Loucy (cell line): ENCODE data around the gene TCEANC.
"Not testable (repeated sequence)": the region's sequence is repeated elsewhere in the genome, so short reads cannot be mapped to it uniquely, and the experiment has no call there.

ENCODE experiments used
- H2AFZ ChIP-seq: fragments of 200-600 bp; sonication (generic); 2 replicates; pipeline ENCODE4 v1.6.0; 2016; ENCODE audit warnings: antibody characterized with exemption, mild to moderate bottlenecking, low read length, moderate library complexity
- H3F3A ChIP-seq: fragments of 200-600 bp; 2 replicates; pipeline ENCODE4 v1.6.0; 2016; ENCODE audit warnings: antibody characterized with exemption, low read depth, mild to moderate bottlenecking
- H3K27me3 ChIP-seq: fragments of 200-600 bp; sonication (generic); 2 replicates; pipeline ENCODE4 v1.6.1; 2014; ENCODE audit warnings: low read length, mild to moderate bottlenecking; ENCODE audit not compliant: insufficient read depth, poor library complexity, severe bottlenecking
- H3K36me3 ChIP-seq: fragments of 200-600 bp; sonication (generic); 2 replicates; pipeline ENCODE4 v1.6.1; 2016; ENCODE audit warnings: low read length; ENCODE audit not compliant: insufficient read depth
- H3K4me1 ChIP-seq: fragments of 200-600 bp; sonication (generic); 2 replicates; pipeline ENCODE4 v1.5.1; 2014; ENCODE audit warnings: low read length, mild to moderate bottlenecking; ENCODE audit not compliant: insufficient read depth, poor library complexity, severe bottlenecking
- H3K4me2 ChIP-seq: fragments of 200-600 bp; sonication (generic); 2 replicates; pipeline ENCODE4 v1.6.0; 2014; ENCODE audit warnings: antibody characterized with exemption, low read length, low read depth, mild to moderate bottlenecking; ENCODE audit not compliant: poor library complexity, severe bottlenecking
- H3K4me3 ChIP-seq: fragments of 200-600 bp; sonication (generic); 2 replicates; pipeline ENCODE4 v1.5.1; 2014; ENCODE audit warnings: low read length, mild to moderate bottlenecking, mixed read lengths; ENCODE audit not compliant: poor library complexity, severe bottlenecking
- H3K79me2 ChIP-seq: fragments of 200-600 bp; sonication (generic); 2 replicates; pipeline ENCODE4 v1.6.1; 2014; ENCODE audit warnings: low read length; ENCODE audit not compliant: insufficient read depth
- H3K9ac ChIP-seq: fragments of 200-600 bp; sonication (generic); 2 replicates; pipeline ENCODE4 v1.6.0; 2014; ENCODE audit warnings: mild to moderate bottlenecking, low read depth, low read length, moderate library complexity; ENCODE audit not compliant: poor library complexity, severe bottlenecking
- H3K9me2 ChIP-seq: fragments of 200-600 bp; sonication (generic); replicated peaks from 2 replicates; pipeline ENCODE4 v1.6.1; 2016; ENCODE audit warnings: low read depth, low read length, mixed read lengths
- H3K9me3 ChIP-seq: fragments of 200-600 bp; sonication (generic); 2 replicates; pipeline ENCODE4 v1.6.1; 2014; ENCODE audit warnings: mild to moderate bottlenecking, antibody characterized with exemption, low read length, low read depth; ENCODE audit not compliant: insufficient read depth
- H4K20me1 ChIP-seq: fragments of 200-600 bp; sonication (generic); 2 replicates; pipeline ENCODE4 v1.6.0; 2014; ENCODE audit warnings: antibody characterized with exemption, low read length, mild to moderate bottlenecking; ENCODE audit not compliant: insufficient read depth, poor library complexity, severe bottlenecking
- CTCF ChIP-seq: fragments of 200-600 bp; sonication (generic); conservative IDR thresholded peaks from 2 replicates; pipeline ENCODE4 v1.5.1; 2014; ENCODE audit warnings: mild to moderate bottlenecking, antibody characterized with exemption, low read length
- EZH2phosphoT487 ChIP-seq: fragments of 200-600 bp; IDR thresholded peaks from 2 replicates; pipeline ENCODE4 v1.6.1; 2018; ENCODE audit warnings: antibody characterized with exemption, mild to moderate bottlenecking, moderate library complexity, borderline replicate concordance

The TCEANC gene

DNA sequence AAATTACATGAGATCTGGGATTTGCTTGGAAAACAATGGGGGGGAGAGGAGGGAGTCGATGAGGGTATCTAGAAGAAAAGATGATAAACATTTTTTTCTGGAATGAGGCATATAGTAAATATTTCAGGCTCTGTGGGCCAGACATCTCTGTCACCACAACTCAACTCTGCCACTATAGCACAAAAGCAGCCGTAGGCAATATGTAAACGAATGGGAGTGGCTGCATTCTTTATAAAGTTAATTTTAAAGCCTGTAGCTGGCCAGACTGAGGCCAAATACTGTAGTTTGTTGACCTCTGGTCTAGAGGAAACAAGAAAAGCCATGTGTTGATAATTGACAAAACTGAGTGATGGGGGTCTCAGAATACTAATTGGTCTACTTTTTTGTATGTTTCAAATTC lies 14.1 kb upstream of the TCEANC start:
- no peaks in the 10 kb centered on the region for H3K79me2 ChIP-seq
- no peak overlapping the region for H3K9ac ChIP-seq
- no peaks in the 10 kb centered on the region for H3F3A ChIP-seq
- no peak overlapping the region for H3K4me2 ChIP-seq
- TF ChIP-seq CTCF (no peak), EZH2phosphoT487 (no peak)
- H3K4me3 ChIP-seq: no peak overlapping the region
- H3K27me3 ChIP-seq: no peaks in the 10 kb centered on the region
- no peaks in the 10 kb centered on the region for H4K20me1 ChIP-seq
- no peaks in the 10 kb centered on the region for H3K36me3 ChIP-seq
- no peaks in the 10 kb centered on the region for H3K9me3 ChIP-seq
- H3K9me2 ChIP-seq: no peaks in the 10 kb centered on the region
- no peak overlapping the region for H2AFZ ChIP-seq
- H3K4me1 ChIP-seq: no peaks in the 10 kb centered on the region

GRCh38 chrX:13641684-13642083 lies 11.3 kb upstream of the TCEANC start:
- not testable (repeated sequence) for H4K20me1 ChIP-seq, H3K4me2 ChIP-seq, H3K4me1 ChIP-seq, H3K36me3 ChIP-seq, H3K4me3 ChIP-seq, H3K79me2 ChIP-seq, H3K9me3 ChIP-seq, H3K9ac ChIP-seq, H3K9me2 ChIP-seq, H3F3A ChIP-seq, H3K27me3 ChIP-seq, H2AFZ ChIP-seq

DNA sequence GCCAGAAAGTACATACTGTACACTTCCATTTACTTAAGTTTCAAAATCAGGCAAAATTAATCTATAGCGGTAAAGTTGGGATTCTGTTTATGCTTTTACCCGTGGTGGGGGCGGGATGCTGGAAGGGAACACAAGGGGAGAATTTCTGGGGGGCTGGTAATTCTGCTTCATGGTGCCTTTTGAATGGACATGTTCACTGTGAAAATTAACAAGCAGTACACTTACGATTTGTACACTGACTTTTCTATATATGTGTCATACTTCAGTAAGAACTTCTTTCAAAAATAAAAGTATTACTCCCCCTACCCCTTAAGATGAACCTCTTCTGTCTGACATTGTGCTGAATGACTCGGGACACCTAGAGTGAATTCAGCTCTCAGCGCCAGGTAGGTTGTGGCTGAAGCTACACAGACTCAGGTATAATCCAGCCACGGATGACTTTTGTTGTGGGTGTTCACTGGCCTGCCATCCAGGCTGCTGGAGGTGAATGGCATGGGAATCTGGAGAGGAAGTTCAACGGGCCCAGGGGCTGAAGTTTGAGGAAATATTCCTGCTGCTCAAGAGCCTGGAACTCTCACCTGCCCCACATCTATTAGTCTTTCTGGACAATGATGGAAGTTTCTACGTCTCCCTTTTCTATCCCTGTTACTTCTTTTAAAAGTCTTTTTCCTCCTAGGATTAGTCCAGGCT lies 7.3 kb upstream of the TCEANC start:
- no peak overlapping the region for H3K9ac ChIP-seq
- H3F3A ChIP-seq: no peaks in the 10 kb centered on the region
- H3K79me2 ChIP-seq: no peaks in the 10 kb centered on the region
- H3K4me1 ChIP-seq: peaks cover 6% of the 10 kb centered on the region
- H2AFZ ChIP-seq: 0 out of 2 replicates have a peak overlapping the region, but pooled peaks have one; percentile 32
- no peaks in the 10 kb centered on the region for H4K20me1 ChIP-seq
- no peak for TF ChIP-seq CTCF
- TF ChIP-seq EZH2phosphoT487: no peak
- no peak overlapping the region for H3K4me3 ChIP-seq
- no peaks in the 10 kb centered on the region for H3K9me3 ChIP-seq
- H3K27me3 ChIP-seq: no peaks in the 10 kb centered on the region
- H3K4me2 ChIP-seq: no peak overlapping the region
- H3K9me2 ChIP-seq: no peaks in the 10 kb centered on the region
- no peaks in the 10 kb centered on the region for H3K36me3 ChIP-seq

DNA sequence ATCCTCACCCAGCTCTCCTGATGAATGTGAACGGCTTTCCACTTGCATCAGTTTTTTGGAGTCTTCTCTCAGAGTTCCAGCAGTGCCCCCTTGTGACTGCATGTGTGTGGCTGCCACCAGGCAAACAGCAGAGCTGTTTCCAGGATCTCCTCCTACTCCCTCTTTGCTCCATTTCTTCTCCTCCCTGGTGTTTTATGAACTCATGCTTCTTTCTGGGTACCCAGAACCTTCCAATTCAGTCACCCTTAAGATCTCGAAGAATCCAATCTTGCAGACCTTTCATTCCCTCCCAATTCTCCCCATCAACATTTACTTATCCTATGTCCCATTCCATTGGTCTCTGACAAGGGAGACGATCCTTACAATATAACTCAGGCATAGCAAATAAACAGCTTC lies 6.8 kb upstream of the TCEANC start:
- Histone ChIP-seq H3K36me3 (no peaks in the 10 kb centered on the region), H4K20me1 (no peaks in the 10 kb centered on the region), H3K9me3 (no peaks in the 10 kb centered on the region), H3K79me2 (no peaks in the 10 kb centered on the region), H3K4me3 (no peak overlapping the region), H2AFZ (0 out of 2 replicates have a peak overlapping the region, but pooled peaks have one; percentile 32), H3K4me1 (peaks cover 6% of the 10 kb centered on the region), H3K9me2 (no peaks in the 10 kb centered on the region), H3K9ac (no peak overlapping the region), H3K4me2 (no peak overlapping the region), H3F3A (no peaks in the 10 kb centered on the region), H3K27me3 (no peaks in the 10 kb centered on the region)
- TF ChIP-seq CTCF: peak; percentile 57
- no peak for TF ChIP-seq EZH2phosphoT487
